CD4-positive, alpha-beta T cell (primary cell): ENCODE data around the gene TMEM242. TPM values are rescaled to one million over a fixed set of nuclear protein-coding genes. Genes with fewer than 3 reads are reported as not detected.

Source experiments
- ATAC-seq: fragments of 200-7000 bp; cut with Tn5 transposase; one replicate; pipeline ENCODE4 v1.10.0; 2022; ENCODE audit warnings: mild to moderate bottlenecking; ENCODE audit not compliant: poor library complexity
- CTCF ChIA-PET: fragments of 350-600 bp; sonication (Branson Sonifier 250); formaldehyde crosslinking; loops from one replicate; lab custom pipeline; 2021; ENCODE audit warnings: antibody characterized with exemption, inconsistent platforms; lab: Charles Lee
- POLR2A ChIA-PET: fragments of 350-600 bp; sonication (Branson Sonifier 250); formaldehyde crosslinking; loops from one replicate; lab custom pipeline; 2021; ENCODE audit warnings: antibody characterized with exemption, inconsistent platforms; lab: Charles Lee
- DNase-seq, 14 experiments: peaks; one replicate each; pipeline ENCODE4 v3.0.0-alpha.2; 2013 to 2020; ENCODE audit warnings: mixed read lengths in 2 of 14
- H3K27ac ChIP-seq, 2 donors: one replicate each; pipeline versions ENCODE4 v1.5.1 to v1.7.0; 2013; ENCODE audit warnings: low read length in 2 of 2, low read depth in 1 of 2, mild to moderate bottlenecking in 1 of 2
- H3K27me3 ChIP-seq, 2 experiments: 1 replicate in 1 of 2; 2 replicates in 1 of 2; pipeline versions ENCODE4 v1.6.1 to v1.7.0; 2013; ENCODE audit warnings: low read length in 2 of 2, control low read depth in 1 of 2, mild to moderate bottlenecking in 1 of 2, moderate library complexity in 1 of 2; ENCODE audit not compliant: insufficient read depth in 2 of 2, control insufficient read depth in 1 of 2
- H3K36me3 ChIP-seq: one replicate; pipeline ENCODE4 v1.6.1; 2013; ENCODE audit warnings: low read length, control low read depth; ENCODE audit not compliant: insufficient read depth
- H3K4me1 ChIP-seq: one replicate; pipeline ENCODE4 v1.6.1; 2013; ENCODE audit warnings: low read length, control low read depth; ENCODE audit not compliant: insufficient read depth
- H3K4me3 ChIP-seq: one replicate; pipeline ENCODE4 v1.5.1; 2013; ENCODE audit warnings: mild to moderate bottlenecking, low read length, moderate library complexity
- H3K9me3 ChIP-seq, 2 experiments: 1 replicate in 1 of 2; 2 replicates in 1 of 2; pipeline versions ENCODE4 v1.6.1 to v1.7.0; 2013; ENCODE audit warnings: low read length in 2 of 2, mild to moderate bottlenecking in 2 of 2, control low read depth in 1 of 2, moderate library complexity in 1 of 2; ENCODE audit not compliant: control insufficient read depth in 1 of 2, insufficient read depth in 1 of 2
- H3K27ac Mint-ChIP-seq: one replicate; pipeline ENCODE4 v1.8.0; 2020; ENCODE audit warnings: mixed read lengths
- H3K27me3 Mint-ChIP-seq: one replicate; pipeline ENCODE4 v1.8.0; 2021; ENCODE audit warnings: mixed read lengths
- H3K36me3 Mint-ChIP-seq: one replicate; pipeline ENCODE4 v1.8.0; 2021; ENCODE audit warnings: low read depth, mixed read lengths
- H3K4me1 Mint-ChIP-seq: one replicate; pipeline ENCODE4 v1.8.0; 2021; ENCODE audit warnings: low read depth, mixed read lengths
- H3K4me3 Mint-ChIP-seq: one replicate; pipeline ENCODE4 v1.8.0; 2020; ENCODE audit warnings: mild to moderate bottlenecking, mixed read lengths
- H3K9me3 Mint-ChIP-seq: one replicate; pipeline ENCODE4 v1.8.0; 2020; ENCODE audit warnings: mixed read lengths
- CTCF ChIP-seq: fragments of 200-600 bp; IDR thresholded peaks from one replicate; pipeline ENCODE4 v1.8.0; 2022; ENCODE audit warnings: antibody characterized with exemption, mild to moderate bottlenecking
- intact Hi-C, 2 experiments: fragments of 100-400 bp; cut with DNase I in 1 of 2; cut with micrococcal nuclease in 1 of 2; formaldehyde crosslinking; loops; one replicate each; pipeline versions ENCODE4 v1.15.1 to v1.9.0; 2023 to 2025; cut with DNase I, micrococcal nuclease
- total RNA-seq, 174 experiments: library from RNA in 2 of 174; stranded (reverse) in 2 of 174; gene quantifications; one replicate each; pipeline ENCODE4 v1.2.3 and lab custom pipeline; 2021 to 2026

The TMEM242 gene
- total RNA-seq, 2 experiments from 2014 or later, result 13.6 to 15.6 TPM

GRCh38 chr6:157281570-157281969, 41.7 kb downstream of the TMEM242 start:
- CTCF ChIA-PET, result interaction anchor here (0.7 kb wide), 1 partner anchor 29 kb away, joined by 5 read pairs; no protein-coding TSS in a partner anchor

GRCh38 chr6:157280947-157281346, 42.4 kb downstream of the TMEM242 start:
- H3K4me3 Mint-ChIP-seq, result no peak overlapping the region
- Histone ChIP-seq H3K9me3 (no peaks in the 10 kb centered on the region), H3K27me3 (no peaks in the 10 kb centered on the region), H3K27ac (no peak overlapping the region), H3K36me3 (no peaks in the 10 kb centered on the region), H3K4me3 (no peak overlapping the region), H3K4me1 (no peaks in the 10 kb centered on the region)
- DNase-seq (no peak), ATAC-seq (no peak)
- no peak for TF ChIP-seq CTCF
- no peaks in the 10 kb centered on the region for H3K9me3 Mint-ChIP-seq
- ChIA-PET POLR2A (no interaction called here), CTCF (interaction anchor here (0.7 kb wide), 1 partner anchor 28 kb away, joined by 5 read pairs; no protein-coding TSS in a partner anchor)
- no peak overlapping the region for H3K27ac Mint-ChIP-seq
- H3K27me3 Mint-ChIP-seq, result no peaks in the 10 kb centered on the region
- H3K36me3 Mint-ChIP-seq, result no peaks in the 10 kb centered on the region
- no peaks in the 10 kb centered on the region for H3K4me1 Mint-ChIP-seq
- intact Hi-C loops, result no loop called here

More at GRCh38 chr6:157281570-157281969, 41.7 kb downstream of the TMEM242 start:
- H3K9me3 Mint-ChIP-seq, result no peaks in the 10 kb centered on the region
- no peak overlapping the region for H3K27ac ChIP-seq
- no peaks in the 10 kb centered on the region for H3K27me3 Mint-ChIP-seq
- ATAC-seq, result no peak
- no peak overlapping the region for H3K4me3 ChIP-seq
- no peaks in the 10 kb centered on the region for H3K4me1 Mint-ChIP-seq
- no peak overlapping the region for H3K27ac Mint-ChIP-seq
- no peaks in the 10 kb centered on the region for H3K36me3 ChIP-seq
- no peak overlapping the region for H3K4me3 Mint-ChIP-seq
- DNase-seq, result peak in 2 of 14 experiments; percentile 28 to 42
- intact Hi-C loops, result no loop called here
- TF ChIP-seq CTCF, result no peak
- no peaks in the 10 kb centered on the region for H3K27me3 ChIP-seq
- H3K4me1 ChIP-seq, result no peaks in the 10 kb centered on the region
- POLR2A ChIA-PET, result no interaction called here
- no peaks in the 10 kb centered on the region for H3K9me3 ChIP-seq
- no peaks in the 10 kb centered on the region for H3K36me3 Mint-ChIP-seq

- Mint-ChIP-seq H3K4me3 (no peak overlapping the region), H3K9me3 (no peaks in the 10 kb centered on the region), H3K27ac (no peak overlapping the region), H3K4me1 (no peaks in the 10 kb centered on the region), H3K27me3 (no peaks in the 10 kb centered on the region), H3K36me3 (no peaks in the 10 kb centered on the region)
- DNase-seq (no peak), ATAC-seq (no peak)
- ChIA-PET POLR2A (no interaction called here), CTCF (no interaction called here)
- TF ChIP-seq CTCF, result no peak
- Histone ChIP-seq H3K4me3 (no peak overlapping the region), H3K27ac (no peak overlapping the region), H3K9me3 (no peaks in the 10 kb centered on the region), H3K36me3 (no peaks in the 10 kb centered on the region), H3K4me1 (peaks cover 3% of the 10 kb centered on the region), H3K27me3 (no peaks in the 10 kb centered on the region)
- intact Hi-C loops, result no loop called here
These were observed 43.2 kb downstream of the TMEM242 start for GRCh38 chr6:157280157-157280556.
